Left lung (tissue), 10 donors: ENCODE data around the gene CARD9. TPM values are rescaled to one million over a fixed set of nuclear protein-coding genes. Genes with fewer than 3 reads are reported as not detected.

Experiments
- ATAC-seq: fragments of 200-7000 bp; cut with Tn5 transposase; one replicate; pipeline ENCODE4 v1.9.1; 2020; ENCODE audit warnings: moderate library complexity
- DNase-seq, 4 donors: peaks; one replicate each; pipeline ENCODE4 v3.0.0-alpha.2; 2013 to 2020
- H3K27ac ChIP-seq, 2 donors: fragments of 200-600 bp; sonication (generic) in 1 of 2; one replicate each; pipeline versions ENCODE4 v1.5.0 to v1.8.0; 2020 to 2021
- H3K27me3 ChIP-seq, 2 donors: fragments of 200-600 bp; sonication (generic) in 1 of 2; one replicate each; pipeline versions ENCODE4 v1.5.0 to v1.8.0; 2020 to 2021
- H3K36me3 ChIP-seq, 2 donors: fragments of 200-600 bp; sonication (generic) in 1 of 2; one replicate each; pipeline versions ENCODE4 v1.5.0 to v1.8.0; 2020 to 2021
- H3K4me1 ChIP-seq, 2 donors: fragments of 200-600 bp; one replicate each; pipeline ENCODE4 v1.8.0; 2021
- H3K4me3 ChIP-seq, 2 donors: fragments of 200-600 bp; sonication (generic) in 1 of 2; one replicate each; pipeline versions ENCODE4 v1.5.0 to v1.8.0; 2020 to 2021; ENCODE audit warnings: mild to moderate bottlenecking in 1 of 2
- H3K9me3 ChIP-seq, 2 donors: fragments of 200-600 bp; sonication (generic) in 1 of 2; one replicate each; pipeline versions ENCODE4 v1.5.0 to v1.8.0; 2020 to 2021
- intact Hi-C, 2 donors: fragments of 100-400 bp; cut with DNase I; formaldehyde crosslinking; loops; one replicate each; pipeline versions ENCODE4 v1.11.2 to v1.14.2; 2022
- polyA plus RNA-seq, 6 donors: library from polyadenylated mRNA; unstranded; fragments of 120-200 nt; gene quantifications; one replicate each; pipeline ENCODE4 v1.2.1, GENCODE V29; 2013; ENCODE audit not compliant: insufficient read length in 6 of 6
- total RNA-seq, 2 donors: library from RNA; stranded (reverse); fragmentation: NEBNext Ultra II Directional; extraction: Animal tissue kit (Norgen Biotek cat#: 25700); gene quantifications; one replicate each; pipeline ENCODE4 v1.2.1, GENCODE V29; 2021
- TF ChIP-seq, protein P1 (sequence below), 2 donors: fragments of 200-600 bp; sonication (generic) in 1 of 2; IDR thresholded peaks; one replicate each; pipeline versions ENCODE4 v1.5.0 to v1.8.0; 2021; ENCODE audit warnings: antibody characterized with exemption in 2 of 2
- donor health status: DM: no; HTN: yes; CAD: no.
- donor health status: DM: no; HTN: no; CAD: no.

The CARD9 gene
- total and polyA plus RNA-seq, 8 donors = 0.66 to 11.1 (median 1.4) TPM

DNA sequence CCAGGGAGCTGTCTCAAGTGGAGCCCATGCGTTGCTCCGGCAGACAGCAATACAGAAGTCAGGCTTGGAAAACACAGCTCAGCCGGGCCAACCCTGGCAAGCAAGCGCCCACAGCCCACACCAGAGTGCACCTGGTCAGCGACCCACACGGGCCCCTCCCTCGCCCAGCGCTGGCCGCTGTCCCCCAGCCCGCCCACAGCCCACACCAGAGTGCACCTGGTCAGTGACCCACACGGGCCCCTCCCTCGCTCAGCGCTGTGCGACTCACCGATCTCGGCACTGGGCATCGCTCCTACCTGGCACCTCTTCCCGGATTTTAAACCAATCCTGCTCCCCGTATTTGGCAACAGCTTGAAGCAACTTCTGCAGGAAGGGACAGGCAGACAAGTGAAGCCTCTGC is 13.7 kb upstream of the CARD9 start:
- intact Hi-C loops = no loop called here
- Histone ChIP-seq H3K27me3 (no peaks in the 10 kb centered on the region), H3K36me3 (peaks cover 0 to 95% of the 10 kb centered on the region in 2 donors), H3K9me3 (no peaks in the 10 kb centered on the region), H3K27ac (no peak overlapping the region), H3K4me1 (no peaks in the 10 kb centered on the region), H3K4me3 (no peak overlapping the region)
- ATAC-seq = no peak
- no peak for DNase-seq
- TF ChIP-seq, protein P1, sequence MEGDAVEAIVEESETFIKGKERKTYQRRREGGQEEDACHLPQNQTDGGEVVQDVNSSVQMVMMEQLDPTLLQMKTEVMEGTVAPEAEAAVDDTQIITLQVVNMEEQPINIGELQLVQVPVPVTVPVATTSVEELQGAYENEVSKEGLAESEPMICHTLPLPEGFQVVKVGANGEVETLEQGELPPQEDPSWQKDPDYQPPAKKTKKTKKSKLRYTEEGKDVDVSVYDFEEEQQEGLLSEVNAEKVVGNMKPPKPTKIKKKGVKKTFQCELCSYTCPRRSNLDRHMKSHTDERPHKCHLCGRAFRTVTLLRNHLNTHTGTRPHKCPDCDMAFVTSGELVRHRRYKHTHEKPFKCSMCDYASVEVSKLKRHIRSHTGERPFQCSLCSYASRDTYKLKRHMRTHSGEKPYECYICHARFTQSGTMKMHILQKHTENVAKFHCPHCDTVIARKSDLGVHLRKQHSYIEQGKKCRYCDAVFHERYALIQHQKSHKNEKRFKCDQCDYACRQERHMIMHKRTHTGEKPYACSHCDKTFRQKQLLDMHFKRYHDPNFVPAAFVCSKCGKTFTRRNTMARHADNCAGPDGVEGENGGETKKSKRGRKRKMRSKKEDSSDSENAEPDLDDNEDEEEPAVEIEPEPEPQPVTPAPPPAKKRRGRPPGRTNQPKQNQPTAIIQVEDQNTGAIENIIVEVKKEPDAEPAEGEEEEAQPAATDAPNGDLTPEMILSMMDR (IDR thresholded peaks at IDR 0.05) = no peak

DNA sequence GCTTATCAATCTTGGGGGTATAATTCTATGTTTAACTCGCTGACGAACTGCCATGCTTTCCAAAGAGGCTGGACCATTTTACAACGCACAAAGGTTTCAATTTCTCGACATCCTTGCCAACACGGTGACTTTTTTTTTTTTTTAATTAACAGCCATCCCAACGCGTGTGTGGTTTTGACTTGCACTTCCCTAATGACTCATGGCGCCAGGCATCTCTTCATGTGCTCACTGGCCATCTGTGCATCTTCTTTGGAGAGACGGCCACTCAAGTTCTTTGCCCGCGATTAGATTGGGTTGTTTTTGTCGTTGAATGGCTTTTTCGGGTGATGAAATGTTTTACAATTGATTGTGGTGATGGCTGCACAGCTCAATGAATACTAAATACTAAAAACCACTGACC is 12.5 kb upstream of the CARD9 start:
- peaks cover 0 to 95% of the 10 kb centered on the region in 2 donors for H3K36me3 ChIP-seq
- ATAC-seq (no peak), DNase-seq (no peak)
- H3K27me3 ChIP-seq = no peaks in the 10 kb centered on the region
- H3K27ac ChIP-seq = no peak overlapping the region
- TF ChIP-seq, protein P1 (IDR thresholded peaks at IDR 0.05) = no peak
- H3K4me1 ChIP-seq = no peaks in the 10 kb centered on the region
- H3K4me3 ChIP-seq = no peak overlapping the region
- no peaks in the 10 kb centered on the region for H3K9me3 ChIP-seq
- intact Hi-C loops = no loop called here

DNA sequence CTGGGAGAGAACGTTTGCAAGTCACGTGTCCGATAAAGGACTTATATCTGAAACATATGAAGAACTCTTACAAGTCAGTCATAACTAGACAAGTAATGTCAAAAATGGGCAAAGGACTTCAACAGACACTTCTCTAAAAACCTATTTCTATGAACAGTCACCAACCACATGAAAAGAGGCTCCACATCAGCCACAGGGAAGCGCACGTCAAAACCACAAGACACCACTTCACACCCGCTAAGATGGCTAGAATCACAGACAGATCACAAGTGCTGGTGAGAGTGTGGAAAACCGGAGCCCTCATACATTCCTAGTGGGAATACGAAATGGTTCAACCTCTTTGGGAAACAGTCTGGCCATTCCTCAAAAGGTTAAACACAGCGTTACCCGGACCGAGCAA is 11.5 kb upstream of the CARD9 start:
- ATAC-seq (no peak), DNase-seq (no peak)
- intact Hi-C loops = no loop called here
- Histone ChIP-seq H3K27me3 (no peaks in the 10 kb centered on the region), H3K27ac (no peak overlapping the region), H3K36me3 (peaks cover 0 to 97% of the 10 kb centered on the region in 2 donors), H3K9me3 (no peaks in the 10 kb centered on the region), H3K4me3 (no peak overlapping the region), H3K4me1 (no peaks in the 10 kb centered on the region)
- TF ChIP-seq, protein P1 (IDR thresholded peaks at IDR 0.05) = no peak

DNA sequence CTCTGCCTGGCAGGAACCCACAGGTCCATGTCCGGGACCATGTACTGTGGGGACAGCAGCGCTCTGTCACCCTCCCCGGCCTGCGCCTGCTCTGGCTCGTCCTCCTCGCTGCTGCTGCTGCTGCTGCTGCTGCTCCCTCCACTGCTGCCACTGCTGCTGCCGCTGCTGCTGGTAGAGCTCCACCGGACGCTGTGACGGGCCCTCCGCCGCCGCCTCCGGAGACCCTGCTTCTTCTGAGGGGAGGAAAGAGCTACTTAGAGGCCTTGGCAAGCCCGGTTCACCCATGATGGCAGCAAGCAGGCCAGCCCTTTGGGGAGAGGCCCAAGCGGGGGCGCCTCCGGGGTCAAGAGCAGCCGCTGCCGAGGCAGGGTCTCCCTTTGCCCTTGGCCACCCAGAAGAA is 10.0 kb upstream of the CARD9 start:
- Histone ChIP-seq H3K27me3 (no peaks in the 10 kb centered on the region), H3K36me3 (peaks cover 0 to 97% of the 10 kb centered on the region in 2 donors), H3K4me1 (no peaks in the 10 kb centered on the region), H3K4me3 (no peak overlapping the region), H3K9me3 (no peaks in the 10 kb centered on the region), H3K27ac (no peak overlapping the region)
- DNase-seq (no peak), ATAC-seq (no peak)
- TF ChIP-seq, protein P1 (IDR thresholded peaks at IDR 0.05) = no peak
- intact Hi-C loops = no loop called here

DNA sequence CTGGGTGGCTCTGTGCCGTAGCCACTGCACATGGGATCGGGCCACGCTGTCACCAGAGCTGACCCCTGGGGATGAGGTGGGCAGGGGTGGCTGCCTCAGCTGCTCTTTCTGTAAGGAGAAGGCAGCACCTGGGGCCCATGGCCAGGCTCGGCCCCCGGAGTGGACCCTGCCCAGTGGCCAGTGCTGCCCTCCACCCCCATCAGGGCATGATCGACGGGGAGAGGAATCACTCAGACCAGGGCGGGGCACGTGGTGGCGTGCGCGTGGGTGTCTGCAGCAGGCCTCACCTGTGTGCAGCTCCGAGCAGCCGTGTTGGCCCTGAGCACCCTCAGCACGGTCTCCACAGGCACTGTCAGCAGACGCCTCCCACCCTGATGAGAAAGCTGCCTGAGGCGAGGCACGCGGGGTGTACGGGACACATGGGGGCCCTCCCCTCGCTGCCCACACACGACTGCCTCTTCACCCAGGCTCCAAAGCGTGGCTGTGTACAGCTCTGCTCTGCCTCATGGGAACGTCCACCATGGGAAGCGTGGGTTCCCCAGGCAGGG is 8.6 kb upstream of the CARD9 start:
- H3K27ac ChIP-seq = no peak overlapping the region
- no peaks in the 10 kb centered on the region for H3K4me1 ChIP-seq
- intact Hi-C loops = no loop called here
- H3K27me3 ChIP-seq = no peaks in the 10 kb centered on the region
- ATAC-seq = no peak
- DNase-seq = no peak
- TF ChIP-seq, protein P1 (IDR thresholded peaks at IDR 0.05) = no peak
- H3K4me3 ChIP-seq = no peak overlapping the region
- H3K36me3 ChIP-seq = peaks cover 0 to 93% of the 10 kb centered on the region in 2 donors
- H3K9me3 ChIP-seq = no peaks in the 10 kb centered on the region
